ENCODE results near the gene CPT1B. TPM values are rescaled to one million over a fixed set of nuclear protein-coding genes. Genes with fewer than 3 reads are reported as not detected.
"Not testable (repeated sequence)": the region's sequence is repeated elsewhere in the genome, so short reads cannot be mapped to it uniquely, and the experiment has no call there.

The CPT1B gene
- total and polyA plus RNA-seq, 2 of the 4 experiments (the other 2 are of a cell fraction), result 0.36 to 1.8 TPM

DNA sequence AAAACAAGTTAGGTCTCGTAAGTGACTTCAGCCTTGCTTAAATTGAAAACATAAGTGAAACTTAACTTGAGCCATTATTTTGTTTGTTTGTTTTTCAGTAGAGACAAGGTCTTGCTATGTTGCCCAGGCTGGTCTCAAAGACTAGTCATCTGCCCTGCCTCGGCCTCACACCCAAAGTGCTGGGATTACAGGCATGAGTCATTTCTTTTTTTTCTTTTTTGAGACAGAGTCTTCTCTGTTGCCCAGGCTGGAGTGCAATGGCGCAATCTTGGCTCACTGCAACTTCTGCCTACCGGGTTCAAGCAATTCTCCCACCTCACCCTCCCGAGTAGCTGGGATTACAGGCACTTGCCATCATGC lies 36.6 kb downstream of the CPT1B start:
- WGBS, 2 experiments (ENCODE audit: extremely low coverage in 2 of 2, insufficient read length in 1 of 2), result no CpG with 5 or more reads among the region's 5 CpGs
- in situ Hi-C loops (cut with MboI; ENCODE audit: low sequenced_read_pairs); H3K9me3 ChIP-seq (ENCODE audit: control insufficient read depth, insufficient read depth, low read length); H3K27ac ChIP-seq (ENCODE audit: insufficient read depth, low read length); H3K14ac ChIP-seq (replicated peaks; ENCODE audit: low read depth, low read length); H3K4me3 ChIP-seq (ENCODE audit: insufficient read depth, low read depth, low read length); H3K4me2 ChIP-seq (ENCODE audit: low read depth, low read length); H3K9ac ChIP-seq (ENCODE audit: low read depth, low read length); intact Hi-C loops (cut with micrococcal nuclease); H3K36me3 ChIP-seq (ENCODE audit: control insufficient read depth, insufficient read depth, low read length); H3K18ac ChIP-seq (ENCODE audit: low read depth, low read length); H3K4ac ChIP-seq (ENCODE audit: low read depth, low read length); H2BK15ac ChIP-seq (ENCODE audit: low read depth, low read length); H2BK120ac ChIP-seq (ENCODE audit: low read depth, low read length); POLR2A ChIA-PET (ENCODE audit: unreplicated experiment); H2AFZ ChIP-seq (replicated peaks; ENCODE audit: low read length, poor library complexity); H4K91ac ChIP-seq (ENCODE audit: insufficient read depth, low read depth, low read length); BruUV-seq (replicated peaks); H4K20me1 ChIP-seq (ENCODE audit: insufficient read depth, low read length); H2AK5ac ChIP-seq (ENCODE audit: low read depth, low read length); H4K5ac ChIP-seq (ENCODE audit: low read depth, low read length); H3K79me1 ChIP-seq (ENCODE audit: low read depth in 1 of 2, low read length in 2 of 2); H3K9me1 ChIP-seq (ENCODE audit: insufficient read depth, low read length); H3K23ac ChIP-seq (ENCODE audit: low read depth, low read length); H2BK5ac ChIP-seq (ENCODE audit: low read depth, low read length, poor library complexity, severe bottlenecking); H3K56ac ChIP-seq (ENCODE audit: extremely low read depth, insufficient read depth, low read length); H2BK20ac ChIP-seq (ENCODE audit: low read depth, low read length); H2AK9ac ChIP-seq (replicated peaks; ENCODE audit: low read depth, low read length, poor library complexity); H4K8ac ChIP-seq (ENCODE audit: low read depth in 2 of 2, low read length in 2 of 2); dilution Hi-C loops (cut with HindIII; ENCODE audit: low sequenced_read_pairs, unreplicated experiment): not testable (repeated sequence)
- H3K4me1 ChIP-seq (ENCODE audit: control insufficient read depth, insufficient read depth, low read length), result peaks cover 12% of the 10 kb centered on the region
- DNase-seq, result peak; percentile 87
- CTCF ChIA-PET, result interaction anchor here (0.9 kb wide), 1 partner anchor 14 kb away, joined by 3 read pairs; no protein-coding TSS in a partner anchor
- peaks cover 20% of the 10 kb centered on the region for H3K27me3 ChIP-seq (ENCODE audit: control insufficient read depth, insufficient read depth, low read length)
- ATAC-seq (ENCODE audit: low read depth), result peak; percentile 51
- TF ChIP-seq CEBPB (IDR thresholded peaks at IDR 0.05; ENCODE audit: low read depth, low read length), result peak; percentile 89
- TF ChIP-seq FOS (IDR thresholded peaks at IDR 0.05; ENCODE audit: low read depth, low read length), result peak; percentile 79; the same call in 1 of the 2 replicates
- peak; percentile 52 for TF ChIP-seq RCOR1 (IDR thresholded peaks at IDR 0.05; ENCODE audit: insufficient replicate concordance, low read length)

All from IMR-90 (cell line).